ENCODE data around the gene CEP112. TPM values are rescaled to one million over a fixed set of nuclear protein-coding genes. Genes with fewer than 3 reads are reported as not detected.

Gene CEP112
- total RNA-seq, 1 donor from 2014 or later, result 1.3 TPM

GRCh38 chr17:65627108-65627507, 564.8 kb downstream of the CEP112 start:
- H3K9me3 Mint-ChIP-seq, result no peaks in the 10 kb centered on the region
- H3K4me1 Mint-ChIP-seq, result no peaks in the 10 kb centered on the region
- H3K27ac Mint-ChIP-seq, result no peak overlapping the region
- no peak for DNase-seq
- H3K27me3 Mint-ChIP-seq, result no peaks in the 10 kb centered on the region
- intact Hi-C loops (cut with micrococcal nuclease), result no loop called here
- no peaks in the 10 kb centered on the region for H3K36me3 Mint-ChIP-seq (ENCODE audit: low read depth)
- no peak overlapping the region for H3K4me3 Mint-ChIP-seq

DNA sequence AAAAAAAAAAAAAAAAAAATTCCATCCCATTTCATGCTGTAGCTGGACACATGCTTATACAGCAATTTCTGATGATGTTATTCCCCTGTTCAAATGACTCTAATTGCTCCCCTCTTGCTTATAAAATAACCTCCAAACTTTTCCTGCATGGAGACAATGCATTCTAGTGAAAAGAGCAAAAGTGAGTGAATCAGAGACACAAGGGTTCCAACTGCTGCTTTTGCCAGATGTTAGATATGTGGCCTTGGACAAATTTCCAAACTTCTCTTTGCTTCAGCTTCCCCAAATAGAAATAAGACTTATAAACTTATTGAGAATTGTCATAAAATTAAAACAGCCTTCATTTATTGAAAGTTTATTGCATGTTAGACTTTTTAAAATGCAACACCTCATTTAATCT, 565.5 kb downstream of the CEP112 start:
- H3K4me3 Mint-ChIP-seq, result no peak overlapping the region
- no peak for DNase-seq
- no peaks in the 10 kb centered on the region for H3K36me3 Mint-ChIP-seq (ENCODE audit: low read depth)
- no peaks in the 10 kb centered on the region for H3K4me1 Mint-ChIP-seq
- no peak overlapping the region for H3K27ac Mint-ChIP-seq
- intact Hi-C loops (cut with micrococcal nuclease), result no loop called here
- H3K9me3 Mint-ChIP-seq, result no peaks in the 10 kb centered on the region
- H3K27me3 Mint-ChIP-seq, result no peaks in the 10 kb centered on the region

- intact Hi-C loops (cut with micrococcal nuclease), result no loop called here
- Mint-ChIP-seq H3K27ac (no peak overlapping the region), H3K4me1 (no peaks in the 10 kb centered on the region), H3K9me3 (no peaks in the 10 kb centered on the region), H3K36me3 (ENCODE audit: low read depth) (no peaks in the 10 kb centered on the region), H3K4me3 (no peak overlapping the region), H3K27me3 (no peaks in the 10 kb centered on the region)
- DNase-seq, result no peak
These were observed 573.4 kb downstream of the CEP112 start for GRCh38 chr17:65618516-65618915.

DNA sequence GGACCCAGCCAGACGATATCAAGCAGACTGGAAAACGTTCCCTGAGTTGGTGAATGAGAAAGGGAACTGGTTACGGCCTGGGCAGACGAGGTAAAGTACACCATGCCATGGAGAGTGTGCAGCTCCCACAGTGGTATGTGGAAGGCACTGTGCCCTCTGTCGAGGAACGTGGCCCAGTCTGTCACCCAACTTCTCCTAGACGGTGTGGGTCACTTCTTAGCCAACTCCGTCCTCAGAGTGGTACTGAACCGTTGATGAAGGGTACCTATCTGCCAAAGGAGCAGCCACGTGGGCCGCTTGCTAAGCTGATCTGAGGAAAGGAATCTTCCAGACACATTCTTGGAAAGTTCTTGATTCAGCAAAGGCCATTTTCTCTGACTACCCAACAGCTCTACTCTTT, 574.4 kb downstream of the CEP112 start:
- Mint-ChIP-seq H3K27me3 (no peaks in the 10 kb centered on the region), H3K4me3 (no peak overlapping the region), H3K4me1 (no peaks in the 10 kb centered on the region), H3K9me3 (no peaks in the 10 kb centered on the region), H3K27ac (no peak overlapping the region), H3K36me3 (ENCODE audit: low read depth) (no peaks in the 10 kb centered on the region)
- intact Hi-C loops (cut with micrococcal nuclease), result no loop called here
- DNase-seq, result no peak

- Mint-ChIP-seq H3K27me3 (no peaks in the 10 kb centered on the region), H3K36me3 (ENCODE audit: low read depth) (no peaks in the 10 kb centered on the region), H3K4me1 (no peaks in the 10 kb centered on the region), H3K27ac (no peak overlapping the region), H3K4me3 (no peak overlapping the region), H3K9me3 (no peaks in the 10 kb centered on the region)
- intact Hi-C loops (cut with micrococcal nuclease), result no loop called here
- no peak for DNase-seq
These were observed 582.2 kb downstream of the CEP112 start for GRCh38 chr17:65609749-65610148.

DNA sequence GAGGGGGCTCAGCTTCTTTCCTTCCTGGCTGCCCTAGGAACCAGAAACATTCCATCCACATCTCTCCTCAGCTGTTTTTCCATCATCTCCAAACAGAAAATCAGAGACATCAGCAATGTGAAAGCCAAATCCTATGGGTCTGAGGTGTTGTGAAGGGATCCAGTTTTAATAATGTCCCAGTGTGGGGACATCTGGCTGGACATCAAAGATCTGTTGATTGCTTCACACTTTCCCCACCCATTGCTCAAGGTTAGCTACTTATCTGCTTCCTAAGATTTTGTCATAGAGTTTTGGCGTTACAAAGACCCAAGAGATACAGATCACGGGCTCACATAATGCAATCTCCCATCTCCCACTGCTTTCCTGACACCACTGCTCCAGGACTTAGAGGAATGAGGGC, 582.6 kb downstream of the CEP112 start:
- intact Hi-C loops (cut with micrococcal nuclease), result no loop called here
- no peak overlapping the region for H3K27ac Mint-ChIP-seq
- DNase-seq, result no peak
- no peaks in the 10 kb centered on the region for H3K4me1 Mint-ChIP-seq
- H3K27me3 Mint-ChIP-seq, result no peaks in the 10 kb centered on the region
- no peaks in the 10 kb centered on the region for H3K36me3 Mint-ChIP-seq (ENCODE audit: low read depth)
- H3K9me3 Mint-ChIP-seq, result no peaks in the 10 kb centered on the region
- no peak overlapping the region for H3K4me3 Mint-ChIP-seq

GRCh38 chr17:65604070-65604469, 587.9 kb downstream of the CEP112 start:
- no peak overlapping the region for H3K4me3 Mint-ChIP-seq
- no peak for DNase-seq
- no peak overlapping the region for H3K27ac Mint-ChIP-seq
- H3K9me3 Mint-ChIP-seq, result no peaks in the 10 kb centered on the region
- no peaks in the 10 kb centered on the region for H3K36me3 Mint-ChIP-seq (ENCODE audit: low read depth)
- peaks cover 2% of the 10 kb centered on the region for H3K27me3 Mint-ChIP-seq
- intact Hi-C loops (cut with micrococcal nuclease), result no loop called here
- no peaks in the 10 kb centered on the region for H3K4me1 Mint-ChIP-seq

DNA sequence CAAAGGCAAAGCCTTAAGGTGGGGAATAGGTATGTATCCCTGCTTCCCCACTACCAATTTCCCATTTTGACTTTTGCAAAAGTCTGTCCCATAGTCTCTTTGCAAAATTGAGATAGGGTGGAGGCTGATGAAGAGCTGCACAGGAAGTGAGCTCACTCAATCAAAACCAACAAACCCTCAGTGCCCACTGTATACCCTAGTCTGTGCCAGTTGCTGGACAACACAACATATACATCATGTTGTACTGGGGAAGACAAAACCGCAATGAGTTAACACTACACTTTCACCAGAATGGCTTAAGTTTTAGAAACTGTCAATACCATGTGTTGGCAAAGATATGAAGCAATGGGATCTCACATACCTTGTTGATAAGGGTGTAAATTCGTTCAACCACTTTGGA, 590.1 kb downstream of the CEP112 start:
- Mint-ChIP-seq H3K27me3 (peaks cover 2% of the 10 kb centered on the region), H3K4me1 (no peaks in the 10 kb centered on the region), H3K36me3 (ENCODE audit: low read depth) (no peaks in the 10 kb centered on the region), H3K9me3 (no peaks in the 10 kb centered on the region), H3K4me3 (no peak overlapping the region), H3K27ac (no peak overlapping the region)
- DNase-seq, result no peak
- intact Hi-C loops (cut with micrococcal nuclease), result no loop called here

DNA sequence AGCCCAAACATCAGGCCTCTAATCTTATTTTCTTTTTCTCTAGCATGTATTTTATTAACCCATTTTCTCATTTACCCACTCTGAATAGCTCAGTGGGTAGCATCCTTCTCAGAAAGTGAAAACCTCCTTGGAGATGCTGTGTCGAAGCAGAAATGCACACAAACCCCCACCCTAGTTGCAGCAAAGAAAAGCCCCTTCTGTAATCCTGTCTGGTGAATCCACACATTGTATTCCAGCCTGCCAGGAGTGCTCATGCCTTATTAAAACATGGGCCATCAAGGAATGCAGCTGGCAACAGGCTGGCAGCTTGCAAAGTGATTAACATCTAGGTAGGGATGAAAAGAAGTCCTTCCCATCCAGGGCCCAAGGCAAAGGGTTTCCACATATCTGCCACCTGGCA, 590.8 kb downstream of the CEP112 start:
- intact Hi-C loops (cut with micrococcal nuclease), result no loop called here
- no peaks in the 10 kb centered on the region for H3K36me3 Mint-ChIP-seq (ENCODE audit: low read depth)
- no peak overlapping the region for H3K4me3 Mint-ChIP-seq
- DNase-seq, result no peak
- no peaks in the 10 kb centered on the region for H3K4me1 Mint-ChIP-seq
- H3K27me3 Mint-ChIP-seq, result peaks cover 2% of the 10 kb centered on the region
- H3K9me3 Mint-ChIP-seq, result no peaks in the 10 kb centered on the region
- H3K27ac Mint-ChIP-seq, result no peak overlapping the region

GRCh38 chr17:65600518-65600917, 591.4 kb downstream of the CEP112 start:
- no peak for DNase-seq
- intact Hi-C loops (cut with micrococcal nuclease), result no loop called here
- Mint-ChIP-seq H3K36me3 (ENCODE audit: low read depth) (no peaks in the 10 kb centered on the region), H3K4me3 (no peak overlapping the region), H3K9me3 (no peaks in the 10 kb centered on the region), H3K27ac (no peak overlapping the region), H3K4me1 (no peaks in the 10 kb centered on the region), H3K27me3 (peaks cover 2% of the 10 kb centered on the region)

DNA sequence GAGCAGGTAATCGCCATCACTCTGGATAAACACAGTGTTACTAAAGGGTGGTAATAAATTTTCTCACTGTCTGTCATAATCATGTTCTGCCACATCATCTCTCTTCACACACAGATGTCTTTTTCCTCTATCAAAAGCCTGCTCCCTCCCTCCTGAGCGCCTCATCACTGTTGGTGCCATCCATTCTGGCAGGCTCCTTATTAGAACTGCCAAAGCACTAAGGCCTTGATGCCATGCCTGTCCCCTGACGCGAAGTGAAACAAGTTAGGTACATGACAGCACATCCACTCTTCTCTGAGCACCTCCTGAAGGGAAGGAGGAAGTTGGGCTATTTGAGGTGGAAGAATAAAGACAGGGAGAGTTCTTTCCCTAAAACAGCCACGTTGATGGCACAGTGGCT, 592.3 kb downstream of the CEP112 start:
- H3K27me3 Mint-ChIP-seq, result peaks cover 2% of the 10 kb centered on the region
- no peak overlapping the region for H3K27ac Mint-ChIP-seq
- intact Hi-C loops (cut with micrococcal nuclease), result no loop called here
- DNase-seq, result no peak
- no peaks in the 10 kb centered on the region for H3K36me3 Mint-ChIP-seq (ENCODE audit: low read depth)
- peaks cover 5% of the 10 kb centered on the region for H3K4me1 Mint-ChIP-seq
- H3K4me3 Mint-ChIP-seq, result no peak overlapping the region
- no peaks in the 10 kb centered on the region for H3K9me3 Mint-ChIP-seq

DNA sequence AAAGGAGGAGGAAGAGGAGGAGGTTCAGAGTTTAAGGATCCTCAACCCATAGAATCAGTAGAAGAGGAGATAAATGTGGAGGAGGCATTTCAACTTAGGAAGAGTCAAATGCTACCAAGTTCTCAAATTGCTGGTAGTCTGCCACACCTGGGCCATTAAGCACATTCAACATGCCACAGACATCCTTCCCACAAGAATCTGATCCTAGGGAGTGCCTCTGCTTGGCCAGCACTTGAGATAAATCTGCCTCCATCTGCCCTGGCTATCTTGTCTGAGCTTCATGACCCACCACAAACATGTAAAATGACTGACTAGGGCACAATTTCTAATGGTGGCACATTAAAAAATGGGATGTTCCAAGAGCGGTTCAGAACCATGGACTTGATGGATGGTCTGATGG, 593.2 kb downstream of the CEP112 start:
- no peaks in the 10 kb centered on the region for H3K36me3 Mint-ChIP-seq (ENCODE audit: low read depth)
- intact Hi-C loops (cut with micrococcal nuclease), result no loop called here
- H3K9me3 Mint-ChIP-seq, result no peaks in the 10 kb centered on the region
- peaks cover 6% of the 10 kb centered on the region for H3K27me3 Mint-ChIP-seq
- no peak overlapping the region for H3K27ac Mint-ChIP-seq
- H3K4me1 Mint-ChIP-seq, result peaks cover 12% of the 10 kb centered on the region
- H3K4me3 Mint-ChIP-seq, result no peak overlapping the region
- DNase-seq, result no peak

DNA sequence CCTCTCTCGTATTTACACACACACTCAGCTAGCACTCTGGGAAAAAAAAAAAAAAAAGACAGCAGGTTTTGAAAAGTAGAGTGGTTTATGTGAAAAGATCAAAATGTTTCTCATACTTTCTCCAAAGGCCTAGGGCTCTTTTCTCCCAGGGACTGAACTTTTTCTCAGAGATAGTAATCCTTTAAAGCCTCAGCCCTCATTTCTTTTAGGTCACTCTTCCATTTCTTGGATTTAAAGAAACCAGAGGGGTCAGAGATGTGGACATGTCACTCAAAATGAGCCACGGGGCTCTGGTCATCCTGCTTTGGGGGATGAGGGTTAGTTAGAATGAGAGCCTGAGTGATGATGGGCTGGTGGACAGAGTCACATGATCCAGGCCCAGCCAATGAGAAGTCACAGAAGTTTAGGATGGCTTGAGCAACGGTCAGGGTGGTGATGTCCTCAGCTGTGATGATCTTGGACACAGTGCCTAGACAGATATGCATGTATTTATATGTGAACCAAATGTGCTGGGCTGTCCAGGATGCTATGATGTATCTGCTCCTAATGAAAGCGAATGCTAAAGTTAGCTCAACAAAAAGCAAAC, 596.8 kb downstream of the CEP112 start:
- intact Hi-C loops (cut with micrococcal nuclease), result no loop called here
- Mint-ChIP-seq H3K27ac (no peak overlapping the region), H3K4me1 (peaks cover 14% of the 10 kb centered on the region), H3K4me3 (no peak overlapping the region), H3K27me3 (peaks cover 7% of the 10 kb centered on the region), H3K9me3 (no peaks in the 10 kb centered on the region), H3K36me3 (ENCODE audit: low read depth) (no peaks in the 10 kb centered on the region)
- no peak for DNase-seq

DNA sequence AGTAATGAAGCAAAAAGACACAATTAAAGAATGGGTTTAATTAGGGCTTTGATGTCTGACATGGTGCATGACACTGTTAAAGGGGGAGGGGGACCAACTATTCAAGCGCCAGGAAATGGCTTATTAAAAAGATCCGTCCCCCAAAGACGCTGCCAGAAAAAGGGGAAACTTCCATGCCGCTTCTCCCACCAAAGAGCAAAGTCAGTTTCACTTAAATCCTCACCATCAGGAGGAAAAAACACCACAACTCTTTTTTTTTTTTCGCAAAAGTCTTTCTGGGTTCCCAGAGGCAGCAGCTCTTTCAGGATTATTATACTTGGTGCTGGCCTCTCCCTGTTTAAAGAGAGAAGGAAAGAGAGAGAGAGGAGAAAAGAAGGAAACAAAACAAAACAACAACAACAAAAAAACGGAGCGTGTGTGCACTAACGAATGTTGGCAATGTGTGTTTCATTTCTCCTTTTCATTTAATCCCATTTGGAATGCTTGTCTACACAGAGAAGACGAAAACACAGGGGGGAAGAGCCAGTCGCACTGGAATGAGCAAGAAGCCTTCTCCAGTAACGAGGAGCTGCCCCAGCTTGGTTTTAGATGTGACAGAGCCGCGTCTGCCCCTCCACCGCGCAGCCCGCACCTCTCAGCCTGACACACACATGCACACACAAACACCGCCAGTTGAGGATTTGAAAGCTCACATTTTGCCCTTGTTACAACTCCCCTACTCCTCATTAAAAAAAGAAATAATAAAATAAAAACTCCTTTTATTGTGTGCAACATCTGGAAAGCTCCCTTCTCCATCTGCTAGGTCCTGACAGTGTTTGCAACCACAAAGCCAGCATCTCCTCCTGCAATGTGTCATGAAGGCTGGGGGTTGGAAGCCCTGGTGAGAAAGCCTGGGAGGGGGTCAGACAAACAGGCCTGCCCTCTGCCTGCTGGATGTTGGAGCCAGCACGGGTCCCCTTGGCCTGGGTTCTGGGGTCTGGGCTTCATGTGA, 597.8 kb downstream of the CEP112 start:
- H3K9me3 Mint-ChIP-seq, result no peaks in the 10 kb centered on the region
- peaks cover 14% of the 10 kb centered on the region for H3K4me1 Mint-ChIP-seq
- intact Hi-C loops (cut with micrococcal nuclease), result no loop called here
- H3K27me3 Mint-ChIP-seq, result peaks cover 7% of the 10 kb centered on the region
- H3K36me3 Mint-ChIP-seq (ENCODE audit: low read depth), result no peaks in the 10 kb centered on the region
- H3K4me3 Mint-ChIP-seq, result peak overlapping the region; percentile 70
- DNase-seq, result no peak
- no peak overlapping the region for H3K27ac Mint-ChIP-seq

Data from activated CD4-positive, alpha-beta T cell treated with anti-CD3 and anti-CD28 coated beads, Interleukin-2, amount 10 ng/mL, durations not matched to agents 24 days and 14 days (primary cell).